IMR-90 (cell line): ENCODE data around the gene SMG5.

ENCODE experiments used
- BHLHE40 ChIP-seq: fragments of 150-350 bp; IDR thresholded peaks from 2 replicates; pipeline ENCODE4 v1.6.1; 2016; ENCODE audit warnings: mild to moderate bottlenecking, low read depth, low read length
- MAFK ChIP-seq: IDR thresholded peaks from 2 replicates; pipeline ENCODE4 v1.6.1; 2012; ENCODE audit warnings: low read depth, low read length, improper control_type of control experiment
- MAZ ChIP-seq: IDR thresholded peaks from 2 replicates; pipeline ENCODE4 v1.6.1; 2012; ENCODE audit warnings: low read depth, mild to moderate bottlenecking, low read length, improper control_type of control experiment, moderate library complexity, borderline replicate concordance
- POLR2A ChIP-seq: IDR thresholded peaks from 2 replicates; pipeline ENCODE4 v1.6.1; 2012; ENCODE audit warnings: mild to moderate bottlenecking, low read depth, low read length
- TF ChIP-seq, protein P1 (sequence below): conservative IDR thresholded peaks from 2 replicates; pipeline ENCODE4 v1.5.1; 2012; ENCODE audit warnings: mild to moderate bottlenecking, low read depth, low read length, improper control_type of control experiment
- TF ChIP-seq, protein P2 (sequence below): fragments of 150-350 bp; IDR thresholded peaks from 2 replicates; pipeline ENCODE4 v1.6.1; 2016; ENCODE audit warnings: low read depth, mild to moderate bottlenecking, low read length, moderate library complexity, borderline replicate concordance

DNA sequence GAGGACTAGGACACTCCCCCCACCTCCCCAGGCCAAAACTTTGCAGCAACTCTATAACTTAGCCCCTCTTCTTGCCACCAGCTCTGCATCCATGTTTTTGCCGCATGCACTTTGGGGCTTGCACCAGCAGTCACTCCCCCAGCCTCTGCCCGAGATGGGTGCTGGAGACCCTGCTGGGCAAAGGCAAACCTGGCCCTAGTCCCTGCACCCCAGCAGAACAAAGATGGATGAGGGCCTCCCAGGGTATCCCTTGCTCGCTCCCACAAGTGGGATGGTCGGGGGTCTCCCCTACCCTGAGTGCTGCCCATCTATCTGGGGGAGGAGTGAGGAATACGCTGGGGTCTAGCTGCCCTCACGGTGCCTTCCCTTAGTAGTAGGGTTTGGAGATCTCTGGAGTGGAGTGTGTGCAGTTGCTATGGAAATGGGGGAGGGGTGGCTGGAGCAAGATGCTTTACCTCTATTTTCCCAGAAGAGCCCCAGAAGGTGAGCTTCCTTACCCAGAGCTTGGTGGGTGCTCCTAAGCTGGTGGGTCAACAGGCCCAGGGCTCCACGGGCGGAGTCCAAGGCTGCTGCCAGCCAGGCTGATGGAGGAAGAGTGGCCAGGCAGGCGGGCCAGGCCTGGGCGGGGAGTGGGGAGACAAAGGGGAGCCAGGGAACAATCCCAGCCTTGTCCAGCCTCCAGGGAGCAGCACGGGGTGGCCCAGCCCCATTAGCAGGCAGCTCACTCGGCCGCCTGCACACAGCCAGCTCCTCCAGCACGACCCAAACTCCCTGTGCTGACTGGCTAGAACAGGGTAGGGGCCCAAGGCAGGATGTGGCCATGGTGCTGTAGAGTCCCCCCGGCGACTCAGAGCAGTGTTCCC is 34.9 kb downstream of the SMG5 start, which contains the start of gene PAQR6:
- TF ChIP-seq, protein P1, sequence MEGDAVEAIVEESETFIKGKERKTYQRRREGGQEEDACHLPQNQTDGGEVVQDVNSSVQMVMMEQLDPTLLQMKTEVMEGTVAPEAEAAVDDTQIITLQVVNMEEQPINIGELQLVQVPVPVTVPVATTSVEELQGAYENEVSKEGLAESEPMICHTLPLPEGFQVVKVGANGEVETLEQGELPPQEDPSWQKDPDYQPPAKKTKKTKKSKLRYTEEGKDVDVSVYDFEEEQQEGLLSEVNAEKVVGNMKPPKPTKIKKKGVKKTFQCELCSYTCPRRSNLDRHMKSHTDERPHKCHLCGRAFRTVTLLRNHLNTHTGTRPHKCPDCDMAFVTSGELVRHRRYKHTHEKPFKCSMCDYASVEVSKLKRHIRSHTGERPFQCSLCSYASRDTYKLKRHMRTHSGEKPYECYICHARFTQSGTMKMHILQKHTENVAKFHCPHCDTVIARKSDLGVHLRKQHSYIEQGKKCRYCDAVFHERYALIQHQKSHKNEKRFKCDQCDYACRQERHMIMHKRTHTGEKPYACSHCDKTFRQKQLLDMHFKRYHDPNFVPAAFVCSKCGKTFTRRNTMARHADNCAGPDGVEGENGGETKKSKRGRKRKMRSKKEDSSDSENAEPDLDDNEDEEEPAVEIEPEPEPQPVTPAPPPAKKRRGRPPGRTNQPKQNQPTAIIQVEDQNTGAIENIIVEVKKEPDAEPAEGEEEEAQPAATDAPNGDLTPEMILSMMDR = no peak
- TF ChIP-seq POLR2A (no peak), BHLHE40 (no peak), MAFK (no peak), MAZ (no peak)
- TF ChIP-seq, protein P2, sequence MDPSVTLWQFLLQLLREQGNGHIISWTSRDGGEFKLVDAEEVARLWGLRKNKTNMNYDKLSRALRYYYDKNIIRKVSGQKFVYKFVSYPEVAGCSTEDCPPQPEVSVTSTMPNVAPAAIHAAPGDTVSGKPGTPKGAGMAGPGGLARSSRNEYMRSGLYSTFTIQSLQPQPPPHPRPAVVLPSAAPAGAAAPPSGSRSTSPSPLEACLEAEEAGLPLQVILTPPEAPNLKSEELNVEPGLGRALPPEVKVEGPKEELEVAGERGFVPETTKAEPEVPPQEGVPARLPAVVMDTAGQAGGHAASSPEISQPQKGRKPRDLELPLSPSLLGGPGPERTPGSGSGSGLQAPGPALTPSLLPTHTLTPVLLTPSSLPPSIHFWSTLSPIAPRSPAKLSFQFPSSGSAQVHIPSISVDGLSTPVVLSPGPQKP = no peak
